Right atrium auricular region (tissue), 2 donors: ENCODE measurements around the gene RAB3IL1. TPM values are rescaled to one million over a fixed set of nuclear protein-coding genes. Genes with fewer than 3 reads are reported as not detected.

Experiments
- DNase-seq: peaks from one replicate; pipeline ENCODE4 v3.0.0-alpha.2; 2019; ENCODE audit warnings: low spot score
- H3K27ac ChIP-seq, 2 donors: fragments of 200-600 bp; sonication (generic); 1 replicate in 1 of 2; 2 replicates in 1 of 2; pipeline ENCODE4 v1.5.1; 2016 to 2019
- H3K27me3 ChIP-seq, 2 donors: fragments of 200-600 bp; sonication (generic); one replicate each; pipeline versions ENCODE4 v1.5.1 to v1.6.0; 2017 to 2019
- H3K36me3 ChIP-seq: fragments of 200-600 bp; sonication (generic); one replicate; pipeline ENCODE4 v1.5.1; 2016
- H3K4me1 ChIP-seq, 2 donors: fragments of 200-600 bp; sonication (generic); one replicate each; pipeline versions ENCODE4 v1.5.1 to v1.6.0; 2017 to 2019
- H3K4me3 ChIP-seq, 2 donors: fragments of 200-600 bp; sonication (generic); 1 replicate in 1 of 2; 2 replicates in 1 of 2; pipeline ENCODE4 v1.5.1; 2017 to 2019; ENCODE audit warnings: mild to moderate bottlenecking in 1 of 2, moderate library complexity in 1 of 2
- H3K9me3 ChIP-seq, 2 donors: fragments of 200-600 bp; sonication (generic); one replicate each; pipeline ENCODE4 v1.5.1; 2019
- CTCF ChIP-seq, 2 donors: fragments of 200-600 bp; sonication (generic); IDR thresholded peaks; one replicate each; pipeline ENCODE4 v1.5.1; 2019; ENCODE audit warnings: antibody characterized with exemption in 2 of 2
- total RNA-seq, 2 donors: library from RNA; depleted of rRNA; stranded (reverse); fragments of >200 nt; gene quantifications; one replicate each; pipeline ENCODE4 v1.1.0, GENCODE V29; 2016

The RAB3IL1 gene
- total RNA-seq, 2 donors from 2014 or later, result 4.3 to 16.8 TPM

- peaks cover 0 to 54% of the 10 kb centered on the region in 2 donors for H3K4me1 ChIP-seq
- H3K27me3 ChIP-seq, result no peaks in the 10 kb centered on the region
- peaks cover 45% of the 10 kb centered on the region for H3K36me3 ChIP-seq
- DNase-seq, result peak; percentile 73
- H3K27ac ChIP-seq, result peak overlapping the region; percentile 99 to 100
- no peaks in the 10 kb centered on the region for H3K9me3 ChIP-seq
- no peak for TF ChIP-seq CTCF (IDR thresholded peaks at IDR 0.05)
- no peak overlapping the region for H3K4me3 ChIP-seq
Measured at GRCh38 chr11:61963016-61963281, 45.6 kb upstream of the RAB3IL1 start.

GRCh38 chr11:61962213-61963015, 45.0 kb upstream of the RAB3IL1 start:
- Histone ChIP-seq H3K9me3 (no peaks in the 10 kb centered on the region), H3K4me1 (peaks cover 0 to 53% of the 10 kb centered on the region in 2 donors), H3K36me3 (peaks cover 45% of the 10 kb centered on the region), H3K27ac (peak overlapping the region; percentile 99 to 100), H3K4me3 (no peak overlapping the region), H3K27me3 (no peaks in the 10 kb centered on the region)
- DNase-seq, result peak; percentile 68
- no peak for TF ChIP-seq CTCF (IDR thresholded peaks at IDR 0.05)

- Histone ChIP-seq H3K9me3 (no peaks in the 10 kb centered on the region), H3K27me3 (no peaks in the 10 kb centered on the region), H3K27ac (peak overlapping the region; percentile 99 to 100), H3K4me3 (no peak overlapping the region), H3K36me3 (peaks cover 47% of the 10 kb centered on the region), H3K4me1 (peaks cover 0 to 53% of the 10 kb centered on the region in 2 donors)
- no peak for TF ChIP-seq CTCF (IDR thresholded peaks at IDR 0.05)
- DNase-seq, result peak; percentile 90
Measured at GRCh38 chr11:61961570-61962212, 44.3 kb upstream of the RAB3IL1 start.

GRCh38 chr11:61960532-61960931, 43.2 kb upstream of the RAB3IL1 start:
- H3K4me1 ChIP-seq, result peaks cover 0 to 63% of the 10 kb centered on the region in 2 donors
- DNase-seq, result peak; percentile 58
- no peaks in the 10 kb centered on the region for H3K27me3 ChIP-seq
- H3K9me3 ChIP-seq, result no peaks in the 10 kb centered on the region
- peaks cover 38% of the 10 kb centered on the region for H3K36me3 ChIP-seq
- TF ChIP-seq CTCF (IDR thresholded peaks at IDR 0.05), result no peak
- no peak overlapping the region for H3K4me3 ChIP-seq
- peak overlapping the region; percentile 99 to 100 for H3K27ac ChIP-seq

GRCh38 chr11:61959678-61960077, 42.3 kb upstream of the RAB3IL1 start:
- Histone ChIP-seq H3K9me3 (no peaks in the 10 kb centered on the region), H3K27me3 (no peaks in the 10 kb centered on the region), H3K27ac (peak overlapping the region in 1 of 2 donors; percentile 99), H3K4me3 (no peak overlapping the region), H3K4me1 (peaks cover 0 to 63% of the 10 kb centered on the region in 2 donors), H3K36me3 (peaks cover 29% of the 10 kb centered on the region)
- no peak for TF ChIP-seq CTCF (IDR thresholded peaks at IDR 0.05)
- DNase-seq, result peak; percentile 56
